HL-60 (cell line): ENCODE data around the gene NFIC.

Experiments
- DNase-seq, 2 experiments: peaks; one replicate each; pipeline ENCODE4 v3.0.0-alpha.2; 2010 to 2020; ENCODE audit warnings: low read depth in 1 of 2, low spot score in 1 of 2
- H3K27ac ChIP-seq: fragments of 250-450 bp; sonication (Bioruptor Pico); replicated peaks from 2 replicates; pipeline ENCODE4 v1.5.1; 2020; ENCODE audit warnings: mild to moderate bottlenecking, moderate library complexity
- H3K27me3 ChIP-seq: fragments of 250-450 bp; sonication (Bioruptor Pico); 2 replicates; pipeline ENCODE4 v1.5.1; 2021; ENCODE audit warnings: mild to moderate bottlenecking, moderate library complexity; ENCODE audit not compliant: insufficient read depth, poor library complexity, severe bottlenecking
- H3K4me3 ChIP-seq: replicated peaks from 2 replicates; pipeline ENCODE4 v1.5.1; 2011; ENCODE audit warnings: mild to moderate bottlenecking, control low read depth, low read length; ENCODE audit not compliant: insufficient read depth
- CTCF ChIP-seq: IDR thresholded peaks from one replicate; pipeline ENCODE4 v1.5.1; 2011; ENCODE audit warnings: low read length, control low read depth, inconsistent platforms; ENCODE audit not compliant: insufficient read depth
- GABPA ChIP-seq: IDR thresholded peaks from 2 replicates; pipeline ENCODE4 v1.6.1; 2012; ENCODE audit warnings: low read depth
- POLR2AphosphoS5 ChIP-seq: IDR thresholded peaks from 2 replicates; pipeline ENCODE4 v1.6.1; 2012; ENCODE audit warnings: low read depth
- REST ChIP-seq: IDR thresholded peaks from 2 replicates; pipeline ENCODE4 v1.6.1; 2012; ENCODE audit warnings: low read depth; ENCODE audit not compliant: insufficient replicate concordance
- SPI1 ChIP-seq: IDR thresholded peaks from 2 replicates; pipeline ENCODE4 v1.6.1; 2012; ENCODE audit warnings: low read depth, mild to moderate bottlenecking, borderline replicate concordance

Gene NFIC

GRCh38 chr19:3359015-3359918, 7.1 kb upstream of the NFIC start:
- Histone ChIP-seq H3K27ac (peak overlapping the region; percentile 76), H3K27me3 (no peaks in the 10 kb centered on the region), H3K4me3 (peak overlapping the region; percentile 64)
- peak in 1 of 2 experiments; percentile 40 for DNase-seq
- TF ChIP-seq POLR2AphosphoS5 = no peak
- no peak for TF ChIP-seq REST
- no peak for TF ChIP-seq CTCF
- no peak for TF ChIP-seq SPI1
- no peak for TF ChIP-seq GABPA

DNA sequence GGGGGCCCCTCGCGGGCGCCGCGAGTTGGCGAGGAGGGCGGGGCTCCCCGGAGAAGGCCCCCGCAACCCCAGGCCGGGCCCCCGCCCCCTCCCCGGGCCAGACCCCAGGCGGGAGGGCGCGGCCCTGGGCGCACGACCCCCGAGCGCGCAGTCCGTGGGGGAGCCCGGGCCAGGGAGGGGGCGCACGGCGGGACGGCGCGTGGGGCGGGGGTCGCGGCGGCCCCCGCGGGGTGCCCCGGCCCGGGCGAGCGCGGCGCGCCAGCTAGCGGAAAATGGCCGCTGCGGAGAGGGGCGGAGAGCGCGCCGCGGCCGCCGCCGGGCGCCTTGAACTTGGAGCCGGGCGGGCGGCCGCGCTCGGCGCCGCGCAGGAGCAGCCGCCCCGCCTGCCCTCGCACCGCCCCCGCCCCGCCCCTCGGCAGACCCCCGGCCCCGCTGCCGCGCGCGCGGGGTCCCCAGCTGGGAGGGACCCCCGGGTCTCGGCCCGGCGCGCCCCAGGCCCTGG, 6.4 kb upstream of the NFIC start:
- DNase-seq = no peak
- H3K27ac ChIP-seq = peak overlapping the region; percentile 92

More for the DNA sequence above, 6.4 kb upstream of the NFIC start:
- Histone ChIP-seq H3K4me3 (peak overlapping the region; percentile 71), H3K27me3 (no peaks in the 10 kb centered on the region)
- TF ChIP-seq SPI1 = no peak
- TF ChIP-seq CTCF = no peak
- no peak for TF ChIP-seq REST
- no peak for TF ChIP-seq GABPA
- TF ChIP-seq POLR2AphosphoS5 = no peak
